Panc1 (cell line): ENCODE measurements around the gene OFD1. TPM values are rescaled to one million over a fixed set of nuclear protein-coding genes. Genes with fewer than 3 reads are reported as not detected.
"Not testable (repeated sequence)": the region's sequence is repeated elsewhere in the genome, so short reads cannot be mapped to it uniquely, and the experiment has no call there.

Source experiments
- ATAC-seq: fragments of 200-7000 bp; cut with Tn5 transposase; 2 replicates; pipeline ENCODE4 v1.9.1; 2020; ENCODE audit warnings: mild to moderate bottlenecking, moderate library complexity
- BruUV-seq: library from RNA; stranded (reverse); fragments of 400-500 nt; replicated peaks from 2 replicates; lab custom pipeline; 2021; lab: Mats Ljungman, UMichigan
- CTCF ChIA-PET: fragments of 300-600 bp; sonication (Branson Sonifier 250); formaldehyde crosslinking; loops from one replicate; lab custom pipeline; 2022; ENCODE audit warnings: antibody characterized with exemption; lab: Charles Lee
- POLR2A ChIA-PET: fragments of 300-600 bp; sonication (Branson Sonifier 250); formaldehyde crosslinking; loops from one replicate; lab custom pipeline; 2022; ENCODE audit warnings: antibody characterized with exemption; lab: Charles Lee
- DNase-seq: peaks from one replicate; pipeline ENCODE4 v3.0.0-alpha.2; 2010; ENCODE audit warnings: low read depth, low spot score
- H3K27ac ChIP-seq: 2 replicates; pipeline ENCODE4 v1.5.1; 2011; ENCODE audit warnings: mild to moderate bottlenecking, low read length, inconsistent platforms
- H3K27me3 ChIP-seq: fragments of 200-500 bp; sonication (Bioruptor generic); 2 replicates; pipeline ENCODE4 v1.6.0; 2014; ENCODE audit warnings: low read length, inconsistent platforms; ENCODE audit not compliant: control insufficient read depth, insufficient read depth
- H3K36me3 ChIP-seq: fragments of 200-500 bp; sonication (Bioruptor generic); 2 replicates; pipeline ENCODE4 v1.5.1; 2014; ENCODE audit warnings: inconsistent platforms, mild to moderate bottlenecking, low read length, moderate library complexity; ENCODE audit not compliant: control insufficient read depth, insufficient read depth
- H3K4me1 ChIP-seq: 2 replicates; pipeline ENCODE4 v1.5.1; 2011; ENCODE audit warnings: inconsistent platforms, mild to moderate bottlenecking, low read length, moderate library complexity; ENCODE audit not compliant: control insufficient read depth, insufficient read depth
- H3K4me3 ChIP-seq, 2 experiments: 2 replicates each; pipeline ENCODE4 v1.5.1; 2011 to 2012; ENCODE audit warnings: low read depth in 2 of 2, low read length in 2 of 2, mild to moderate bottlenecking in 2 of 2, inconsistent platforms in 1 of 2, moderate library complexity in 1 of 2
- H3K9me3 ChIP-seq: fragments of 200-500 bp; sonication (Bioruptor generic); 2 replicates; pipeline ENCODE4 v1.5.1; 2014; ENCODE audit warnings: low read depth, mild to moderate bottlenecking, inconsistent platforms, low read length, moderate library complexity; ENCODE audit not compliant: control insufficient read depth, insufficient read depth
- SIN3A ChIP-seq: IDR thresholded peaks from 2 replicates; pipeline ENCODE4 v1.6.1; 2012; ENCODE audit warnings: low read depth, mild to moderate bottlenecking, low read length, moderate library complexity, borderline replicate concordance; ENCODE audit not compliant: insufficient read depth
- TCF7L2 ChIP-seq: IDR thresholded peaks from 2 replicates; pipeline ENCODE4 v1.6.1; 2011; ENCODE audit warnings: mild to moderate bottlenecking, low read depth, low read length, inconsistent platforms
- in situ Hi-C: cut with HindIII; loops from 2 replicates; pipeline ENCODE4 v1.10.0; 2016; ENCODE audit warnings: low sequenced_read_pairs, low pct_unique_long_range_greater_than_20kb
- intact Hi-C: fragments of 100-400 bp; cut with micrococcal nuclease; formaldehyde crosslinking; loops from one replicate; pipeline ENCODE4 v1.10.0; 2022; ENCODE audit not compliant: unreplicated experiment
- total RNA-seq: library from RNA; stranded (reverse); gene quantifications from one replicate; pipeline ENCODE4 v1.2.1, GENCODE V29; 2021; ENCODE audit not compliant: unreplicated experiment

The OFD1 gene
- total RNA-seq, 1 experiment from 2014 or later: 22.8 TPM

- intact Hi-C loops: no loop called here
- ChIA-PET POLR2A (no interaction called here), CTCF (no interaction called here)
- ATAC-seq: no peak
- no TSS peak for BruUV-seq
- no peaks in the 10 kb centered on the region for H3K27me3 ChIP-seq
- TF ChIP-seq SIN3A: no peak
- in situ Hi-C loops: no loop called here
- DNase-seq: no peak
- H3K27ac ChIP-seq: no peak overlapping the region
- no peak overlapping the region for H3K4me3 ChIP-seq
- H3K36me3 ChIP-seq: no peaks in the 10 kb centered on the region
- H3K4me1 ChIP-seq: no peaks in the 10 kb centered on the region
- no peaks in the 10 kb centered on the region for H3K9me3 ChIP-seq
These were observed 12.6 kb upstream of the OFD1 start for GRCh38 chrX:13721819-13722519.

DNA sequence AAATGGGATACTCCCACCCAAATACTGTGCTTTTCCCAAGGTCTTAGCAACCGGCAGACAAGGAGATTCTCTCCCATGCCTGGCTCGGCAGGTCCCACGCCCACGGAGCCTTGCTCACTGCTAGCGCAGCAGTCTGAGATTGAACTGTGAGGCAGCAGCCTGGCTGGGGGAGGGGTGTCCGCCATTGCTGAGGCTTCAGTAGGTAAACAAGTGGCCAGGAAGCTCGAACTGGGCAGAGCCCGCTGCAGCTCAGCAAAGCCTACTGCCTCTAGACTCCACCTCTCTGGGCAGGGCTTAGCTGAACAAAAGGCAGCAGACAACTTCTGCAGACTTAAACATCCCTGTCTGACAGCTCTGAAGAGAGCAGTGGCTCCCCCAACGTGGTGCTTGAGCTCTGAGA, 9.7 kb upstream of the OFD1 start:
- H3K36me3 ChIP-seq, CTCF ChIA-PET, H3K4me3 ChIP-seq, BruUV-seq, H3K4me1 ChIP-seq, ATAC-seq, H3K9me3 ChIP-seq, H3K27me3 ChIP-seq, in situ Hi-C loops, intact Hi-C loops, H3K27ac ChIP-seq, DNase-seq: not testable (repeated sequence)
- POLR2A ChIA-PET: interaction anchor here (0.7 kb wide), 1 partner anchor 37 kb away, joined by 4 read pairs; no protein-coding TSS in a partner anchor

DNA sequence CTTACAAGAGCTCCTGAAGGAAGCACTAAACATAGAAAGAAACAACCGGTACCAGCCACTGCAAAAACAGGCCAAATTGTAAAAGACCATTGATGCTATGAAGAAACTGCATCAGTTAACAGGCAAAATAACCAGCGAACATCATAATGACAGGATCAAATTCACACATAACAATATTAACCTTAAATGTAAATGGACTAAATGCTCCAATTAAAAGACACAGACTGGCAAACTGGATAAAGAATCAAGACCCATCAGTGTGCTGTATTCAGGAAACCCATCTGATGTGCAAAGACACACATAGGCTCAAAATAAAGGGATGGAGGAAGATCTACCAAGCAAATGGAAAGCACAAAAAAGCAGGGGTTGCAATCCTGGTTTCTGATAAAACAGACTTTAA, 8.0 kb upstream of the OFD1 start:
- H3K4me3 ChIP-seq, H3K27me3 ChIP-seq, intact Hi-C loops, in situ Hi-C loops, H3K4me1 ChIP-seq, H3K27ac ChIP-seq, H3K9me3 ChIP-seq, DNase-seq, ATAC-seq, H3K36me3 ChIP-seq, POLR2A ChIA-PET, CTCF ChIA-PET, BruUV-seq: not testable (repeated sequence)

DNA sequence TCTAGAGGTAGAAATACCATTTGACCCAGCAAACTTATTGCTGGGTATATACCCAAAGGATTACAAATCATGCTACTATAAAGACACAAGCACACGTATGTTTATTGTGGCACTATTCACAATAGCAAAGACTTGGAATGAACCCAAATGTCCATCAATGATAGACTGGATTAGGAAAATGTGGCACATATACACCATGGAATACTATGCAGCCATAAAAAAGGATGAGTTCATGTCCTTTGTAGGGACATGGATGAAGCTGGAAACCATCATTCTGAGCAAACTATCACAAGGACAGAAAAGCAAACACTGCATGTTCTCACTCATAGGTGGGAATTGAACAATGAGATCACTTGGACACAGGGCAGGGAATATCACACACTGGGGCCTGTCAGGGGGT, 4.0 kb upstream of the OFD1 start:
- H3K4me1 ChIP-seq, H3K27ac ChIP-seq, BruUV-seq, in situ Hi-C loops, H3K9me3 ChIP-seq, H3K36me3 ChIP-seq, DNase-seq, CTCF ChIA-PET, H3K4me3 ChIP-seq, intact Hi-C loops, POLR2A ChIA-PET, ATAC-seq, H3K27me3 ChIP-seq: not testable (repeated sequence)

- Histone ChIP-seq H3K4me3 (no peak overlapping the region), H3K27ac (no peak overlapping the region)
- BruUV-seq: no TSS peak
These were observed 2.1 kb upstream of the OFD1 start for GRCh38 chrX:13732246-13733067.

More at GRCh38 chrX:13732246-13733067, 2.1 kb upstream of the OFD1 start:
- ChIA-PET CTCF (no interaction called here), POLR2A (no interaction called here)
- TF ChIP-seq TCF7L2: no peak
- DNase-seq: no peak
- Histone ChIP-seq H3K36me3 (no peaks in the 10 kb centered on the region; the same call in 1 of the 2 replicates), H3K4me1 (no peaks in the 10 kb centered on the region), H3K9me3 (no peaks in the 10 kb centered on the region), H3K27me3 (no peaks in the 10 kb centered on the region)
- ATAC-seq: no peak
- intact Hi-C loops: no loop called here
- in situ Hi-C loops: no loop called here
